Vagina (tissue), 2 donors: ENCODE data around the gene CP.

Source experiments
- POLR2A ChIP-seq, 2 donors: fragments of 450-650 bp; IDR thresholded peaks; one replicate each; pipeline ENCODE4 v1.6.1; 2017; ENCODE audit warnings: antibody characterized with exemption in 2 of 2, mild to moderate bottlenecking in 2 of 2, moderate library complexity in 2 of 2
- POLR2AphosphoS5 ChIP-seq, 2 donors: sonication (generic); formaldehyde crosslinking; IDR thresholded peaks; one replicate each; pipeline ENCODE4 v1.9.0; 2017; ENCODE audit warnings: antibody characterized with exemption in 2 of 2, mild to moderate bottlenecking in 2 of 2, low read depth in 1 of 2; ENCODE audit not compliant: insufficient read depth in 1 of 2

GRCh38 chr3:149197669-149198068, 24.0 kb downstream of the CP start:
- TF ChIP-seq POLR2A (IDR thresholded peaks at IDR 0.05) (no peak), POLR2AphosphoS5 (IDR thresholded peaks at IDR 0.05; ENCODE audit: insufficient read depth in 1 of 2, low read depth in 1 of 2) (no peak)
